Ascending aorta (tissue), 2 donors: ENCODE data around the gene MED8. TPM values are rescaled to one million over a fixed set of nuclear protein-coding genes. Genes with fewer than 3 reads are reported as not detected.

Source experiments
- DNase-seq, 2 donors: peaks; one replicate each; pipeline ENCODE4 v3.0.0-alpha.2; 2019; ENCODE audit warnings: low spot score in 2 of 2
- H3K27ac ChIP-seq, 2 donors: fragments of 200-600 bp; sonication (generic); one replicate each; pipeline ENCODE4 v1.5.1; 2016 to 2017; ENCODE audit warnings: mild to moderate bottlenecking in 1 of 2
- H3K27me3 ChIP-seq: fragments of 200-600 bp; sonication (generic); one replicate; pipeline ENCODE4 v1.5.1; 2017
- H3K36me3 ChIP-seq, 2 donors: fragments of 200-600 bp; sonication (generic); one replicate each; pipeline ENCODE4 v1.5.1; 2016
- H3K4me1 ChIP-seq, 2 donors: fragments of 200-600 bp; sonication (generic); one replicate each; pipeline ENCODE4 v1.5.1; 2016 to 2017; ENCODE audit warnings: mild to moderate bottlenecking in 1 of 2
- H3K4me3 ChIP-seq, 2 donors: fragments of 200-600 bp; sonication (generic); one replicate each; pipeline ENCODE4 v1.5.1; 2016 to 2017; ENCODE audit warnings: mild to moderate bottlenecking in 1 of 2
- H3K9me3 ChIP-seq, 2 donors: fragments of 200-600 bp; sonication (generic); one replicate each; pipeline ENCODE4 v1.5.1; 2016
- intact Hi-C: fragments of 100-400 bp; cut with DNase I; formaldehyde crosslinking; loops from one replicate; pipeline ENCODE4 v1.15.1; 2023
- total RNA-seq: library from RNA; depleted of rRNA; stranded (reverse); fragments of >200 nt; gene quantifications from one replicate; pipeline ENCODE4 v1.1.0, GENCODE V29; 2016
- TF ChIP-seq, protein P1 (sequence below), 3 experiments: fragments of 200-600 bp in 2 of 3; fragments of 450-650 bp in 1 of 3; sonication (generic) in 2 of 3; IDR thresholded peaks; one replicate each; pipeline ENCODE4 v1.5.1; 2016 to 2019; ENCODE audit warnings: antibody characterized with exemption in 3 of 3, mild to moderate bottlenecking in 1 of 3, moderate library complexity in 1 of 3

MED8 gene
- total RNA-seq, 1 donor from 2014 or later: 15.3 TPM

DNA sequence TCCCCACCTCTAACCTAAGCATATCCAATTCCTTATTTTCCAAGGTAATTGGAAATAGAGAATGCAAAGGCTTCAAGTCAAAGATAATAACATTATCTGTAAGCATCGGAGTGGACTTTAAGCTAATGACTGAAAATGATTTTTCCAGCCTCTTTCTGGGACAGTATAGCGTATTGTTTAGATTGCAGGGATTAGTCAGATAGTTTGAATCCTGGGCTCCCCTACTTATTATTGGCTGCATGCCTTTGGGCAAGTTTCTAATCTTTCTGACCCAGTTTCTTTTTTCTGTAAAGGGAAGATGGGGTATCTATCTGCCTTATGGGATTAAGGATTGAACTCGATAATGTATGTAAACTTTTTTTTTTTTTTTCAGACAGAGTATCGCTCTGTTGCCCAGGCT lies 32.3 kb downstream of the MED8 start:
- no peak for DNase-seq
- Histone ChIP-seq H3K4me1 (peaks cover 6 to 7% of the 10 kb centered on the region in 2 donors), H3K27me3 (no peaks in the 10 kb centered on the region), H3K9me3 (no peaks in the 10 kb centered on the region), H3K4me3 (no peak overlapping the region), H3K36me3 (peaks cover 5 to 9% of the 10 kb centered on the region in 2 donors), H3K27ac (no peak overlapping the region)
- intact Hi-C loops: loop anchor here (5.0 to 10.0 kb wide), 5 partner anchors 95 to 675 kb away; partner anchors contain the start of genes HYI, PTPRF, YBX1 and ZNF691
- TF ChIP-seq, protein P1, sequence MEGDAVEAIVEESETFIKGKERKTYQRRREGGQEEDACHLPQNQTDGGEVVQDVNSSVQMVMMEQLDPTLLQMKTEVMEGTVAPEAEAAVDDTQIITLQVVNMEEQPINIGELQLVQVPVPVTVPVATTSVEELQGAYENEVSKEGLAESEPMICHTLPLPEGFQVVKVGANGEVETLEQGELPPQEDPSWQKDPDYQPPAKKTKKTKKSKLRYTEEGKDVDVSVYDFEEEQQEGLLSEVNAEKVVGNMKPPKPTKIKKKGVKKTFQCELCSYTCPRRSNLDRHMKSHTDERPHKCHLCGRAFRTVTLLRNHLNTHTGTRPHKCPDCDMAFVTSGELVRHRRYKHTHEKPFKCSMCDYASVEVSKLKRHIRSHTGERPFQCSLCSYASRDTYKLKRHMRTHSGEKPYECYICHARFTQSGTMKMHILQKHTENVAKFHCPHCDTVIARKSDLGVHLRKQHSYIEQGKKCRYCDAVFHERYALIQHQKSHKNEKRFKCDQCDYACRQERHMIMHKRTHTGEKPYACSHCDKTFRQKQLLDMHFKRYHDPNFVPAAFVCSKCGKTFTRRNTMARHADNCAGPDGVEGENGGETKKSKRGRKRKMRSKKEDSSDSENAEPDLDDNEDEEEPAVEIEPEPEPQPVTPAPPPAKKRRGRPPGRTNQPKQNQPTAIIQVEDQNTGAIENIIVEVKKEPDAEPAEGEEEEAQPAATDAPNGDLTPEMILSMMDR (IDR thresholded peaks at IDR 0.05): no peak

DNA sequence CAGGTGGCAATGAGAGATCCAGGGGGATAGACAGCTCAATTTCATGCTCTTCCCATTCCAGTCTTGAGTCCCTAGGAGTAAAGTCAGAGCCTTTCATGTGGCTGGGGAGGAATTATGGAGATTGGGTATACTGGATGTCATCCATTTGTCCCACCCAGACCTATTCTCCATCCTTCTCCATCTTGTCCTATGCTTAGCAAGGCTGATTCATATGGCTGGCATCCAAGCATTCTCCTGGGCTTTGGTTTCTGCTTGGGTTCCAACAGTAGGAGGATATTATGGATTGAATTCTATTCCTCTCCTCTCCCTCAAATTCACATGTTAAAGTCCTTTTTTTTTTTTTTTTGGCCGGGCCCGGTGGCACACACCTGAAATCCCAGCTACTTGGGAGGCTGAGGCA lies 34.7 kb downstream of the MED8 start:
- no peak for DNase-seq
- Histone ChIP-seq H3K4me1 (peaks cover 6 to 7% of the 10 kb centered on the region in 2 donors), H3K4me3 (no peak overlapping the region), H3K36me3 (no peaks in the 10 kb centered on the region), H3K27me3 (no peaks in the 10 kb centered on the region), H3K27ac (no peak overlapping the region), H3K9me3 (no peaks in the 10 kb centered on the region)
- intact Hi-C loops: loop anchor here (5.0 to 10.0 kb wide), 5 partner anchors 97 to 673 kb away; partner anchors contain the start of genes HYI, PTPRF, YBX1 and ZNF691
- TF ChIP-seq, protein P1 (IDR thresholded peaks at IDR 0.05): no peak

DNA sequence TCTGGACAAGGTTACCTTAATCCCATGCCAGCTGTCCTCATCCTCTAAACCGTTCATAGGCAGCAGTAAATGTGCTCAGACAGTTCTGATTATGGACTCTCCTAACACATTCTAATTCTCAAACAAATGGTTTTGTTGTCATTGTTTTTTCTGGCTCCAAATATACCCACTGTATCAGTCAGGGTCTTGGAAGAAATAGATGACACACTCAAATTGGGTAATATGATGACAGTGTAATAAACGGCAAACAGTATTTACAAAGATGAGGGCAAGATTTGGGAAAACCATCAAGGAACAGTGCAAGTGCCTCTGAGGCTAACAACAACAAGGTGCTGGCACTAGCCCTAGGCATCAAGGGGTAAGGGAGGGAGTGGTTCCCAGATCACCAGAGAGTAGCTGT lies 35.1 kb downstream of the MED8 start:
- H3K27ac ChIP-seq: no peak overlapping the region
- TF ChIP-seq, protein P1 (IDR thresholded peaks at IDR 0.05): no peak
- intact Hi-C loops: loop anchor here (10.0 kb wide), 2 partner anchors 420 to 510 kb away; partner anchors contain the start of gene ZNF691

DNA sequence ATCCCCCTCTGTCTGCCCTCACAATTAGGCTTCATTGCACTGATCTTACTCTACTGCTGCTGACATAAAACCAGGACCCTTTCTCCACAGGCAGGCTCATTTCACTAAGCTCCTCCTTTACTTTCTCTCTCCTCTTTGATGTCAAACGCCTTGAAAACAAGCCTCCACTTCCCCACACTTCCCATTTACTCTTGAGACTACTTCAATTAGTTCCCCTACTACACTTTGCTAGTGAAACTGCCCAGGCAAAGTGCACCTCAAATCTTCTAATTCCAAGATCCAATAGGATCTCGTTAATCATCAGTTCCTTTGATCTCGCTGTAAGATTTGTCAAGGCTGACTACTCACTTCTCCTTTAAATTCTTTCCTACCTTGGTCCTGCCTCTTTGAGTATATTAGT lies 36.7 kb downstream of the MED8 start:
- TF ChIP-seq, protein P1 (IDR thresholded peaks at IDR 0.05): no peak
- peaks cover 0 to 2% of the 10 kb centered on the region in 2 donors for H3K4me1 ChIP-seq
- H3K27me3 ChIP-seq: no peaks in the 10 kb centered on the region
- H3K27ac ChIP-seq: no peak overlapping the region
- no peak overlapping the region for H3K4me3 ChIP-seq
- no peaks in the 10 kb centered on the region for H3K9me3 ChIP-seq
- H3K36me3 ChIP-seq: no peaks in the 10 kb centered on the region
- intact Hi-C loops: loop anchor here (10.0 kb wide), 2 partner anchors 418 to 508 kb away; partner anchors contain the start of gene ZNF691
- DNase-seq: no peak

More for the DNA sequence above, 35.1 kb downstream of the MED8 start:
- DNase-seq: no peak
- H3K9me3 ChIP-seq: no peaks in the 10 kb centered on the region
- H3K4me3 ChIP-seq: no peak overlapping the region
- H3K4me1 ChIP-seq: peaks cover 6 to 7% of the 10 kb centered on the region in 2 donors
- H3K27me3 ChIP-seq: no peaks in the 10 kb centered on the region
- H3K36me3 ChIP-seq: no peaks in the 10 kb centered on the region

DNA sequence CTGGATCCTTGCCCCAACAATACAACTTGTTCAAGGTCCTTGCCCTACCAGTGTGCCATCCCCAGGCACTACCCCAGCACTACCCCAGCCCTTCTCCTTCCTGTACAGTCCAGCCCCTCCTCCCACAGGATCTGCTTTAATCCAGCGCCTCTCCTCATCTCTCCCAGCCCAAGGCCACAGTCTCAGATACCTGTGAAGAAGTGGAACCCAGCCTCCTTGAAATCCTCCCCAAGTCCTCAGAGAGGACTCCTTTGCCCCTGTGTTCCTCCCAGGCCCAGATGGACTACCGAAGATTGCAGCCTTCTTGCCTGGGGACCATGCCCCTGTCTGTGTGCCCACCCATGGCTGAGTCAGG lies 37.3 kb downstream of the MED8 start:
- TF ChIP-seq, protein P1 (IDR thresholded peaks at IDR 0.05): no peak
- Histone ChIP-seq H3K27me3 (no peaks in the 10 kb centered on the region), H3K36me3 (no peaks in the 10 kb centered on the region), H3K4me1 (no peaks in the 10 kb centered on the region), H3K9me3 (no peaks in the 10 kb centered on the region), H3K4me3 (no peak overlapping the region), H3K27ac (no peak overlapping the region)
- no peak for DNase-seq
- intact Hi-C loops: loop anchor here (10.0 kb wide), 2 partner anchors 418 to 508 kb away; partner anchors contain the start of gene ZNF691
